ENCODE results near the gene SLC44A4. TPM values are rescaled to one million over a fixed set of nuclear protein-coding genes. Genes with fewer than 3 reads are reported as not detected.

SLC44A4 gene
- total and polyA plus RNA-seq, 2 experiments from 2014 or later, result 0.60 TPM; not detected in 1

DNA sequence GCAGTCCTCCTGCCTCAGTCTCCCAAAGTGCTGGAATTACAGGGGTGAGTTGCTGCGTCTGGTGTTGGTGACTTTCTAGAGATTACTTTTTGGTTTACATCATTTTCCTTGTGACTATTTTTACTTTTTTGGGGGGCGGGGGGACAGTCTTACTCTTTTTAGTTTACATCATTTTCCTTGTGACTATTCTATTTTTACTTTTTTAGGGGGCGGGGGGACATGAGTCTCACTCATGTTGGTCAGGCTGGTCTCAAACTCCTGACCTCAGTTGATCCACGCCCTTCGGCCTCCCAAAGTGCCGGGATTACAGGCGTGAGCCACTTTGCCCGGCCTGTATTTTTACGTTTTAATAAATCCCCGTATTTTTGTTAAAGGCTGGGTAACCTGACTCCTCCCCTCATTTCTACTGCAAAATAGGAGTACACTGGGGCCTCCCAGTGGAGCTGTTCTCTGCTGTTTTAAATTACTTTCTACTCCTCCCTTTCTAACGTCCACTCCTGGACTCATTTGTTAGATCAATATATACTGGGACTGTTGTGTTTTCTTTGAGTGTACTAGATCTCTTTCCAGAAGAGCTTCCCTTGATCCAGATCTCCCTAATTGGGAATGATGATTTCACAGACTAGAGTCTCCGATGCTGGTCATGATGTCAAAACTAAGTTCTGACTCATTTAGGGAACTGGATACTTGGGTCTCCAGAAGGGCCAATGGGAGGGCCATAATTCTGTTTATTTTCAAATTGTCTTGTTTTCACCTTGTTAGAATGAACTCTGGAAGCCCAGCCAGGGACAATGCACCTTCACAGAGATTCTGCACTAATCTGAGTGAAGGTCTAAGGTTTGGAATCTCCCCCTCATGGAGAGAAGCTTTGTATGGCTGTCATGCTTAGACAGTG lies 42.1 kb downstream of the SLC44A4 start:
- Histone ChIP-seq H3K27ac (peak overlapping the region; percentile 72), H3K4me1 (ENCODE audit: low read depth) (peaks cover 26% of the 10 kb centered on the region), H3K4me3 (peak overlapping the region; percentile 97), H3K27me3 (no peaks in the 10 kb centered on the region), H3K9me3 (ENCODE audit: low read depth) (no peaks in the 10 kb centered on the region), H3K36me3 (peaks cover 47% of the 10 kb centered on the region)
- TF ChIP-seq, protein P1, sequence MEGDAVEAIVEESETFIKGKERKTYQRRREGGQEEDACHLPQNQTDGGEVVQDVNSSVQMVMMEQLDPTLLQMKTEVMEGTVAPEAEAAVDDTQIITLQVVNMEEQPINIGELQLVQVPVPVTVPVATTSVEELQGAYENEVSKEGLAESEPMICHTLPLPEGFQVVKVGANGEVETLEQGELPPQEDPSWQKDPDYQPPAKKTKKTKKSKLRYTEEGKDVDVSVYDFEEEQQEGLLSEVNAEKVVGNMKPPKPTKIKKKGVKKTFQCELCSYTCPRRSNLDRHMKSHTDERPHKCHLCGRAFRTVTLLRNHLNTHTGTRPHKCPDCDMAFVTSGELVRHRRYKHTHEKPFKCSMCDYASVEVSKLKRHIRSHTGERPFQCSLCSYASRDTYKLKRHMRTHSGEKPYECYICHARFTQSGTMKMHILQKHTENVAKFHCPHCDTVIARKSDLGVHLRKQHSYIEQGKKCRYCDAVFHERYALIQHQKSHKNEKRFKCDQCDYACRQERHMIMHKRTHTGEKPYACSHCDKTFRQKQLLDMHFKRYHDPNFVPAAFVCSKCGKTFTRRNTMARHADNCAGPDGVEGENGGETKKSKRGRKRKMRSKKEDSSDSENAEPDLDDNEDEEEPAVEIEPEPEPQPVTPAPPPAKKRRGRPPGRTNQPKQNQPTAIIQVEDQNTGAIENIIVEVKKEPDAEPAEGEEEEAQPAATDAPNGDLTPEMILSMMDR (IDR thresholded peaks at IDR 0.05; ENCODE audit: low read depth, low read length), result no peak
- DNase-seq (ENCODE audit: low read depth in 1 of 2, low spot score in 1 of 2), result peak in 1 of 2 donors; percentile 43

DNA sequence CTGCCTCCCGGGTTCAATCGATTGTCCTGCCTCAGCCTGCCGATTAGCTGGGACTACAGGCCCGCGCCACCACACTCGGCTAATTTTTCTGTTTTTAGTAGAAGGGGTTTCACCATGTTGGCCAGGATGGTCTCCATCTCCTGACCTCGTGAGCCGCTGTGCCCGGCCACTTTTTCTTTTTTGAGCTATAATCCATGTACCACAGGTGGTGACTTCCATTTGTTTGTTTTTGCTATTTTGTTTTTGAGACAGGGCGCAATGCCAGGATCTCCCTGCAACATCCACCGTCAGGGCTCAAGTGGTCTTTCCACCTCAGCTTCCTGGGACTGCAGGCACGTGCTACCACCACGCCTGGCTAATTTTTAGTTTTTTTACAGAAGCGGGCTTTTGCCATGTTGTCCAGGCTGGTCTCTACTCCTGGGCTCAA lies 42.7 kb downstream of the SLC44A4 start:
- Histone ChIP-seq H3K36me3 (peaks cover 45% of the 10 kb centered on the region), H3K4me3 (peak overlapping the region; percentile 97), H3K27me3 (no peaks in the 10 kb centered on the region), H3K4me1 (ENCODE audit: low read depth) (peaks cover 27% of the 10 kb centered on the region), H3K27ac (peak overlapping the region; percentile 72), H3K9me3 (ENCODE audit: low read depth) (no peaks in the 10 kb centered on the region)
- TF ChIP-seq, protein P1 (IDR thresholded peaks at IDR 0.05; ENCODE audit: low read depth, low read length), result no peak
- no peak for DNase-seq (ENCODE audit: low read depth in 1 of 2, low spot score in 1 of 2)

DNA sequence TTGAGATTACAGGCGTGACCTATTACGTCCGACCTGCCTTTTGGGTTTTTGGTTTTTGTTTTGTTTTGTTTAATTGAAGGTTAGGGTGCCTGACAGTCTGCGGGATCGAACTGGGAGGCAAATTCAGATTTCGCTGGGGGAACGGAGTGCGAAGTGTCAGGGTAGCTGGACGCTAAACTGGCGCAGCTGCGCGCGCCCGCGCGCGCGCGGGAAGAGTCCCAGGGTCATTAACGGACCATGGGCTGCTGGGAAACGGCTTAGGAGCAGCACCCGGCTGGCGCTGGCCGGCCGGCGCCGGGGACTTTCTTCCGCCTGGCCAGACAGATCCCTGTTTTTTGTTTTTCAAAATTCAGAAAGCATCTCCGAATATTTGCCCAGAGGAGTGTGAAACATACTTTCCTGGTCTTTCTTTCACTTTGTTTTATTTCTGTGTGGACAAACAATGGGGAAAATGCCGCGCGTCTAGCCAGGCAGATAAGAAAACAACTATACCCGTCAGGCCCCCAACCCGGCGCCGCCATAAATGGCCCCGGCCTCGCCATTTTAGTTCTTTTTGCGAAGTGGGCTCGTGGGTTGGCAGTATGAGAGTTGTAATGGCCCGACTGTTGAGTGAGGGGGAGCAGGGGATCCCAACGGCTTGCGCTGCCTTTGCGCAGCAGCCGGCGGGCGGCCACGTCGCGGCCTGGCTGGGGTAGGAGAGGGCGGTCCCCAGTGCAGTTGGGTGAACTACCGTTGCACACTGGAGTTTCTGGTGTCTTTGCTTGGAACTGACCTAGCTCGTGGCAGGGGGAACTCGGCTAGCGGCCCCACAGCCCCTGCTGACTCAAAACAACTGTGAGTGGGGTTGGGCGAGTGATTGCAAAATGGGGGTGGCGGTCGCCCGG lies 44.2 kb downstream of the SLC44A4 start:
- TF ChIP-seq, protein P1 (IDR thresholded peaks at IDR 0.05; ENCODE audit: low read depth, low read length), result no peak
- Histone ChIP-seq H3K27me3 (no peaks in the 10 kb centered on the region), H3K27ac (peak overlapping the region; percentile 98), H3K4me3 (peak overlapping the region; percentile 97), H3K36me3 (peaks cover 31% of the 10 kb centered on the region), H3K9me3 (ENCODE audit: low read depth) (no peaks in the 10 kb centered on the region), H3K4me1 (ENCODE audit: low read depth) (peaks cover 32% of the 10 kb centered on the region)
- DNase-seq (ENCODE audit: low read depth in 1 of 2, low spot score in 1 of 2), result peak; percentile 91 to 92

DNA sequence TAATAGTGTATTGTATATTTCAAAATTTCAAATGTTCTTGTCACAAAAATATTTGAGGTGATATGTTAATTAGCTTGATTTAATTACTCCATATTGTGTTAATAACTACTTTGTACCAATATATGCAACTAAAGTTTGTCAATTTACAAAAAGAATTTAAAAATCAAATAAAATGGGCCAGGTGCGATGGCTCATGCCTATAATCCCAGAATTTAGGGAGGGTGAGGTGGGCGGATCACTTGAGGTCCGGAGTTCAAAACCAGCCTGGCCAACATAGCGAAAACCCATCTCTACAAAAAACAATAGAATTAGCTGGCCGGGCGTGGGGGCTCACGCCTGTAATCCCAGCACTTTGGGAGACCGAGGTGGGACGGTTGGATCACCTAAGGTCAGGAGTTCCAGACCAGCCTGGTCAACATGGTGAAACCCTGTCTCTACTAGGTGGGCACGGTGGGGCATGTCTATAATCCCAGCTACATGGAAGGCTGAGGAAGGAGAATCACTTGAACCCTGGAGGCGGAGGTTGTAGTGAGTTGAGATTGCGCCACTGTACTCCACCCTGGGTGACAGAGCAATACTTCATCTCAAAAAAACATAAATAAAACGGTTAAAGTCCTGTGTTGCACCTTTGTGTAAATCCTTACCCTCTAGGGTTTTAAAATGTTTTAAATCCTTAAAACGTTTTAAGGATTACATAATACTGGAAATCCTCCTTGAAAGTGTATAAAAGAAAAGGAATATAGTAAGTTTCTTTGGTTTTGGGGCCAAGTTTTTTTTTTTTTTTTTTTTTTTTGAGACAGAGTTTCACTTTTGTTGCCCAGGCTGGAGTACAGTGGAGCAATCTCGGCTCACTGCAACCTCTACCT lies 47.2 kb downstream of the SLC44A4 start:
- no peak for DNase-seq (ENCODE audit: low read depth in 1 of 2, low spot score in 1 of 2)
- Histone ChIP-seq H3K4me3 (no peak overlapping the region), H3K27me3 (no peaks in the 10 kb centered on the region), H3K27ac (no peak overlapping the region), H3K4me1 (ENCODE audit: low read depth) (peaks cover 17% of the 10 kb centered on the region), H3K9me3 (ENCODE audit: low read depth) (no peaks in the 10 kb centered on the region), H3K36me3 (peaks cover under 1% of the 10 kb centered on the region)
- TF ChIP-seq, protein P1 (IDR thresholded peaks at IDR 0.05; ENCODE audit: low read depth, low read length), result no peak

DNA sequence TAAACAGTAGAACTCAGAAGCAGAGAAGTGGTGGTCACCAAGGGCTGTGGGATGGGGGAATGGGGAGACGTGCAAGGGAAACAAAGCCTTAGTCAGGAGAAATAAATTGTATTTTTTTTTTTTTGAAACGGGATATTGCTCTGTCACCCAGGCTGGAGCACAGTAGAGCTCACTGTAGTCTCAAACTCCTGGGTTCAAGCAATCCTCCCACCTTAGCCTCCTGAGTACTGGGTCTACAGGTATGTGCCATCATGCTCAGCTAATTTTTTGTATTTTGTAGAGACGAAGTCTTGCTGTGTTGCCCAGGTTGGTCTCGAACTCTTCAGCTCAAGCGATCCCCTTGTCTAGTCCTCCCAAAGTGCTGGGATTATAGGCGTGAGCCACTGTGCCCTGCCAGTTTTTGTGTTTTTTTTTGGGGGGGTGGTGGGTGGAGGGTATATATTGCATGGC lies 47.9 kb downstream of the SLC44A4 start:
- H3K9me3 ChIP-seq (ENCODE audit: low read depth), result no peaks in the 10 kb centered on the region
- peaks cover 15% of the 10 kb centered on the region for H3K4me1 ChIP-seq (ENCODE audit: low read depth)
- no peaks in the 10 kb centered on the region for H3K27me3 ChIP-seq
- no peaks in the 10 kb centered on the region for H3K36me3 ChIP-seq
- TF ChIP-seq, protein P1 (IDR thresholded peaks at IDR 0.05; ENCODE audit: low read depth, low read length), result no peak
- no peak overlapping the region for H3K27ac ChIP-seq
- DNase-seq (ENCODE audit: low read depth in 1 of 2, low spot score in 1 of 2), result no peak
- peak overlapping the region; percentile 77 for H3K4me3 ChIP-seq

Data from cardiac muscle cell (in vitro differentiated cells and primary cell).